Left lobe of liver (tissue), 2 donors: ENCODE data around the gene SEC16A. TPM values are rescaled to one million over a fixed set of nuclear protein-coding genes. Genes with fewer than 3 reads are reported as not detected.
A peak's percentile ranks its signal among the peaks of the same experiment; 100 is the strongest.

ENCODE experiments used
- ATAC-seq: fragments of 200-7000 bp; cut with Tn5 transposase; one replicate; pipeline ENCODE4 v1.9.1; 2020; ENCODE audit warnings: mild to moderate bottlenecking, moderate library complexity
- DNase-seq: peaks from one replicate; pipeline ENCODE4 v3.0.0-alpha.2; 2020; ENCODE audit warnings: low spot score
- total RNA-seq: library from RNA; stranded (reverse); gene quantifications from one replicate; pipeline ENCODE4 v1.2.1, GENCODE V29; 2021
- donor health status: DM: no; HTN: no; CAD: no; lungs with moderate emphysema.
- donor health status: DM: no; HTN: yes; CAD: no.

The SEC16A gene
- total RNA-seq, 1 donor from 2014 or later, result 71.8 TPM

- DNase-seq (peak; percentile 91), ATAC-seq (peak; percentile 65)
Measured at GRCh38 chr9:136441681-136442245, 41.1 kb downstream of the SEC16A start.

- DNase-seq, result peak; percentile 45
Measured at GRCh38 chr9:136441191-136441680, 41.6 kb downstream of the SEC16A start.

GRCh38 chr9:136439481-136440408 is 43.1 kb downstream of the SEC16A start, which contains the start of gene INPP5E:
Gene INPP5E, minus strand, starts transcription at chr9:136439845. Its CDS starts 426 bp downstream, at chr9:136439419.
- peak; percentile 76 for ATAC-seq
- DNase-seq, result peak; percentile 83

More at GRCh38 chr9:136441191-136441680, 41.6 kb downstream of the SEC16A start:
- ATAC-seq, result no peak

DNA sequence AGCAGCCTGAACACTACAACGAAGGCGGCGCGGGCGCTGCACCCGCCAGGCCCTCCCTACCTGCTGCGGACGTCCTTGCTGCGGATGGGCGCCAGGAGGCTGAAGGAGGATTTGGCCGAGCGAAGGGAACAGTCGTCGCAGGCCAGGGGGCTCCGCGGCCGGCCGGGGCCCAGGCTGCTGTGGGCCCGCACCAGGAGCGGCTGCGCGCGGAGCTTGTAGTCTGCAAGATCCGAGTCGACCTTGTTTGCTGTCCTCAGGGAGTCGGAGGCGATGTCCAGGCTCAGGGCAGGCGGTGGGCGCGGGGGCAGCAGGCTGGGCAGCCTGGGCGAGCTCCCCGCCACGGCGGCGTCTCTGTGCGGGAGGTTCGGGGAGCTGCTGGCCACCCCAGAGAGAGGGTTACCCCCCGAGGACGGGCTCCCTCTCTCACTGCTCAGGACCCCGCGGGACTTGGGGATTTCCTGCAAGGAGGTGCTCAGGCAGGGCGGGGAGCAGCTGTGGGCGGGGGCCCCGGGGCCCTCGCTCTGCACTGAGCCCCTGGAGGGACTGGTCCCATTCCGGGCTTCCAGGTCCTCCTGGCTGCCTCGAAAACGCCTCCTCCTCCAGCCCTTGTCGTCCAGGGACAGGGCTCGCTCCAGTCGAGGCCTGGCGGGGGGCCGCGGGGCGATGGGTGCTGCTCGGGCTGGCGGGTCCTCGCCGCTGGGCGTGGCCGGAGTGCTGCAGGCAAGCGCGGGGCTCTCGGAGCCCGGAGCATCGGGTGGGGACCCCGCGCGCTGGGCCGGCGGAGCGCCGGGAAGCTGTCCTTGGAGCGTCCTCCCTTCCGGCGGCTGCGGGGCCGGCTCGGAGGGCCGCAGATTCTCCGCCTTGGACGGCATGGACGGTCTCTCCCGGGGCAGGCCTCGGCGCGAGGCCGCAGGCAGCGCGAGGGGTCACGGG is 44.0 kb downstream of the SEC16A start:
- ATAC-seq (peak; percentile 8), DNase-seq (no peak)

DNA sequence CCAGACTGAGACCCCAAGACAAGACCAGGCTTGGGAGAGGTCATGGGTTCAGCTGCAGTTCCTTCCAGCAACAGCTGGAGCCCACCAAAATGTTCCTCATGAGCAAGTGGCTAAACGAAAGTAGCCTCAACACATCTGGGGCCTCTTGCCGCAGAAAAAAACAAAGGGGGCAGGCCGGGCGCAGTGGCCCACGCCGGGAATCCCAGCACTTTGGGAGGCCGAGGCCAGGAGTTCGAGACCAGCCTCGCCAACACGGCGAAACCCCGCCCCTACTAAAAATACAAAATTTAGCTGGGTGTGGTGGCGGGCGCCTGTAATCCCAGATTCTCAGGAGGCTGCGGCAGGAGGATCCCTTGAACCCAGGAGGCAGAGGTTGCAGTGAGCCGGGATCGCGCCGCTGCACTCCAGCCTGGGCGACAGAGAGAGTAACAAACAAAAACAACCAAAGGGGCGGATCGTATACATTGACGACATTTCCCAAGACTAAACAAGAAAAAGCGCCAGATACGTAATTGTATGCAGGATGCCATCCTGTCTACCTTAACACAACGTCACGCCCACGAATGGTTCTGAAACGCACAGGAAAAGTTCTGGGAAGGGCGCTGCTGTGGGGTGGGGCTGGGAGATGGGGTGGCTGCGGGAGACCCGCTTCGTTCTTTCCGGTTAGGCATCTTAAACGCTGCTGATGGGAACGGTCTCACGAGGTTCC is 44.8 kb downstream of the SEC16A start:
- no peak for ATAC-seq
- no peak for DNase-seq

- peak; percentile 82 for DNase-seq
- ATAC-seq, result peak; percentile 47
Measured at GRCh38 chr9:136437430-136437829, 45.4 kb downstream of the SEC16A start.

GRCh38 chr9:136436055-136436634 is 46.7 kb downstream of the SEC16A start:
- ATAC-seq, result no peak
- no peak for DNase-seq

DNA sequence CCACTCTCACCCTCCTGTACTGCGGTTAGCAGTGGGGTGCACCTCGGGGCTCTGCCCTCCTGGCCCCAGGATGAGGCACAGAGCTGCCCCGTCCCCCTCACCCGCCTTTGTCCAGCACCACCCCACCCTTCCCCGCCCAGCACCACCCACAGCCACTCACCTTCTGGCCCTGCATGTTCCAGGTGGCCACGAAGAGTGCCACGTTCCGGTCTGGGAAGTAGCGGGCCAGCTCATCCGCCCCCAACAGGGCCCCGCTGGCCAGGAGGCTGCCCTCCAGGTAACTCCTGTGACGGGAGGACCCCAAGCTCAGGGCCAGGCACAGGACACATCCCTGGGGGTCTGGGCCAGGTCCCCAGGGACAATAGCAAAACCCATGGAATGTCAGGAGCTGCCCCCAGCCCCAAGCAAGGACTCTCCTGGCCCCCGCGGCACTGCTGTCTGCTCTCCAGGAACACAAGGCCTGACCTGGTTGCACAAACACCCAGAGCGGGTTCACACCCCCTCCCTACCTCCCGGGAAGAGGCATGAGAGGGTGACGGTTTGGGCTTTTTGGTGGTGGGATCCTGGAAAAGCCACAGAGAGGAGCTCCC is 48.2 kb downstream of the SEC16A start:
- DNase-seq, result no peak
- no peak for ATAC-seq

- no peak for DNase-seq
- ATAC-seq, result no peak
Measured at GRCh38 chr9:136433849-136434579, 48.8 kb downstream of the SEC16A start.

DNA sequence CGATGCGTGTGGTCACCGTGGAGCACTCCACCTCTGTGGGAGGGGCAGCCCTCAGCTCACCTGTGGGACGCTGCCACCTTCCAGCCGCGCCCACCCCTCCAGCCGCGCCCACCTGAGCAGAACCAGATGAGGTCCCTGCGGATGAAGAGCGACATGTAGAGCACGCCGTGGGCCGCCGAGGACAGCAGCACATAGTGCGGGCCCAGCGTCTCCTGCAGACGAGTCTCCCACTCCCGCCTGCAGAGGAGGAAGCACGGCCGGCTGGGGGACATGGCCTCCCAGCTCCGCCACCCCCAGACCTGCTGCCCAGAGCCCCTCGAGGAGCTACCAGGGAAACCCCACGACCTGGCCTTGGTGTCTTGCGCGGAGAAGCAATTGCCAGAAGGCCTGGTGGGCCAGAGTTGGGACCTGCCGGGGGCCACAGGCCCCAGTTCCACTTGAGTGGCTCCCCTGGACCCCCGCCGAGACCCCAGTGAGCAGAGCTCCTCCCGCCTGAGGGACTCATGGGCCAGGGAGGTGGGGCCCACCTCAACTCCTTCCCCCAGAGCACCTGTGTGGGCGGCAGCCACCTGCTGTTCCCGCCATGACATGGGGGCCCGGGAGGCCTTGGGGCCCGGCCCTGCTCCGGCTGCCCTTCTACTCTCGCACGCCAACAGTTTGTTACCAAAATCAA is 49.7 kb downstream of the SEC16A start:
- DNase-seq, result no peak

DNA sequence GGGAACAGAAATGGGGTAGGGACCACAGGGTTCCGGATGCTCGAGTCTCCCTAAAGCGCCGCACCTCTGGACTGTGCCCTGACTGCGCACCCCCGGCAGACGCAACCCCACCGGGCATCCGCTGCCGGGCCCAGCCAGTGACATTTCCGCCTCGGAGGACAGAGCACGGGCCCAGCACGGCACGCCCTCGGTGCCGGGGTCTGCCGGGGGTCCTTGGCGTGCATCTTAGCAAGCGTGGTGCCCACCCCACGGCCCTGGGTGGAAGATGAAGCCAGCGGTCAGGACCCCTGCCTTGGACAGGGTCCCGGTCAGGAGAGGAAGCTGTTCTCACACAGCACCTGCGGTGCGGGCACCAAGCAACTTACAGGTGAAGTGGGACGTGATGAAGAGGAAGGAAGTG is 50.2 kb downstream of the SEC16A start:
- ATAC-seq, result no peak
- no peak for DNase-seq

More for the DNA sequence above, 49.7 kb downstream of the SEC16A start:
- no peak for ATAC-seq

GRCh38 chr9:136431782-136432350 is 51.0 kb downstream of the SEC16A start:
- ATAC-seq (no peak), DNase-seq (no peak)

- ATAC-seq (peak; percentile 20), DNase-seq (no peak)
Measured at GRCh38 chr9:136430588-136431234, 52.1 kb downstream of the SEC16A start.

GRCh38 chr9:136429683-136430491 is 53.0 kb downstream of the SEC16A start:
- ATAC-seq (peak; percentile 21), DNase-seq (no peak)

- DNase-seq, result no peak
- peak; percentile 4 for ATAC-seq
Measured at GRCh38 chr9:136429075-136429628, 53.7 kb downstream of the SEC16A start.

DNA sequence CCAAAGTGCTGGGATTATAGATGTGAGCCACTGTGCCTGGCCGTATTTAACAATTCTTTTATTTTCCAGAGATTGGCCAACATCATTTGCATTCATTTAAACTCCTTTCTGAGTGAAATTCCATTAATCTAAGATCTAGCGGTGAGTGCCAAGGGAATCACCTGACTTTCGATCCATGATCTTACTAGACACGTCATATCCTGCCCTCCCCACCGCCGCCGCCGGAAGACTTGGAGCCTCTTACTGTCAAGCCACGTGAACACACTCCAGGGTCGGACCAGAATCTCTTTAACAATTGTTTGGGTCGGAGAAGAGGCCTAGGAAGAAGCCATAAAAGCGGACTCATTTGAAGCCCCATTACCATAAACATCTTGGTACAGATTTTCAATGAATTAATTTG is 56.1 kb downstream of the SEC16A start:
- DNase-seq (no peak), ATAC-seq (no peak)
